ENCODE data around the gene LAMA1. TPM values are rescaled to one million over a fixed set of nuclear protein-coding genes. Genes with fewer than 3 reads are reported as not detected.

LAMA1 gene
- total and polyA plus RNA-seq, 2 of the 4 experiments (the other 2 are of a cell fraction) = 10.9 to 15.5 TPM

Small RNA genes lying within 50 kb of the gene (microRNA-seq; reads per million reads assigned to microRNA genes)
- gene RNU6-916P (ENCODE audit: insufficient read depth, insufficient read length) = not detected

Small RNA genes lying within 50 kb of the gene (small RNA-seq; reads per million reads assigned to genes)
- 0 reads per million in 5 experiments for gene RNU6-916P

Other genes starting within 250 kb of the LAMA1 start
- not detected in 2 replicates for gene LRRC30, start 113.3 kb upstream of the LAMA1 start, total RNA-seq (2012; rRNA removed)
- gene LRRC30, start 113.3 kb upstream of the LAMA1 start, polyA plus RNA-seq (2012; rRNA removed) = not detected in 2 replicates